LNCaP clone FGC (cell line): ENCODE measurements around the gene AZIN2.
A peak's percentile ranks its signal among the peaks of the same experiment; 100 is the strongest.

Source experiments
- DNase-seq: peaks from one replicate; pipeline ENCODE4 v3.0.0-alpha.2; 2011; ENCODE audit warnings: low read depth
- H3K4me3 ChIP-seq: 2 replicates; pipeline ENCODE4 v1.5.1; 2011; ENCODE audit warnings: mild to moderate bottlenecking, low read depth, low read length, control low read depth
- TF ChIP-seq, protein P1 (sequence below): IDR thresholded peaks from 2 replicates; pipeline ENCODE4 v1.5.1; 2012; ENCODE audit warnings: mild to moderate bottlenecking; ENCODE audit not compliant: control insufficient read depth, insufficient read depth; ENCODE audit errors: extremely low read depth

AZIN2 gene

GRCh38 chr1:33147275-33147996 is 66.5 kb downstream of the AZIN2 start:
- TF ChIP-seq, protein P1, sequence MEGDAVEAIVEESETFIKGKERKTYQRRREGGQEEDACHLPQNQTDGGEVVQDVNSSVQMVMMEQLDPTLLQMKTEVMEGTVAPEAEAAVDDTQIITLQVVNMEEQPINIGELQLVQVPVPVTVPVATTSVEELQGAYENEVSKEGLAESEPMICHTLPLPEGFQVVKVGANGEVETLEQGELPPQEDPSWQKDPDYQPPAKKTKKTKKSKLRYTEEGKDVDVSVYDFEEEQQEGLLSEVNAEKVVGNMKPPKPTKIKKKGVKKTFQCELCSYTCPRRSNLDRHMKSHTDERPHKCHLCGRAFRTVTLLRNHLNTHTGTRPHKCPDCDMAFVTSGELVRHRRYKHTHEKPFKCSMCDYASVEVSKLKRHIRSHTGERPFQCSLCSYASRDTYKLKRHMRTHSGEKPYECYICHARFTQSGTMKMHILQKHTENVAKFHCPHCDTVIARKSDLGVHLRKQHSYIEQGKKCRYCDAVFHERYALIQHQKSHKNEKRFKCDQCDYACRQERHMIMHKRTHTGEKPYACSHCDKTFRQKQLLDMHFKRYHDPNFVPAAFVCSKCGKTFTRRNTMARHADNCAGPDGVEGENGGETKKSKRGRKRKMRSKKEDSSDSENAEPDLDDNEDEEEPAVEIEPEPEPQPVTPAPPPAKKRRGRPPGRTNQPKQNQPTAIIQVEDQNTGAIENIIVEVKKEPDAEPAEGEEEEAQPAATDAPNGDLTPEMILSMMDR, result no peak
- H3K4me3 ChIP-seq, result no peak overlapping the region
- DNase-seq, result no peak

- no peak overlapping the region for H3K4me3 ChIP-seq
- TF ChIP-seq, protein P1, result 0 out of 2 replicates have a peak, but pooled peaks have one; percentile 22
- no peak for DNase-seq
These were observed 67.0 kb downstream of the AZIN2 start for GRCh38 chr1:33147997-33148314.

DNA sequence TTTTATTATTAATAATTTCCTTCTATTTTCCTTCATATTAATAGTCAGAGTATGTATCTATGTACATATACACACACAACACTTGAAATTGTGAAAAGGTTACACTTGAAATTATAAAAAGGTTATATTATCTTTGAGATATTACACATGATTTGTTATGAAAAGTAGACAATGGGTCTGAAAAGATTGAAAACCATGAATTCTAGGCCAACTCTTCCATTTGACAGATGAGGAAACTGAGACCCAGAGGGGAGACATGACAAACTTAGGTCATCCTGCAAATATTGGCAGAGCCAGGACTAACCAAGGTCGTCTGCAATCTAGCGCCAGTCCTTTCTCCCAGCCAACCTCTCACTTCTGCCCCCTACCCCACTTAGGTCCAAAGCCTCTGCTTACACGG is 67.7 kb downstream of the AZIN2 start:
- no peak overlapping the region for H3K4me3 ChIP-seq
- TF ChIP-seq, protein P1, result no peak
- DNase-seq, result no peak

DNA sequence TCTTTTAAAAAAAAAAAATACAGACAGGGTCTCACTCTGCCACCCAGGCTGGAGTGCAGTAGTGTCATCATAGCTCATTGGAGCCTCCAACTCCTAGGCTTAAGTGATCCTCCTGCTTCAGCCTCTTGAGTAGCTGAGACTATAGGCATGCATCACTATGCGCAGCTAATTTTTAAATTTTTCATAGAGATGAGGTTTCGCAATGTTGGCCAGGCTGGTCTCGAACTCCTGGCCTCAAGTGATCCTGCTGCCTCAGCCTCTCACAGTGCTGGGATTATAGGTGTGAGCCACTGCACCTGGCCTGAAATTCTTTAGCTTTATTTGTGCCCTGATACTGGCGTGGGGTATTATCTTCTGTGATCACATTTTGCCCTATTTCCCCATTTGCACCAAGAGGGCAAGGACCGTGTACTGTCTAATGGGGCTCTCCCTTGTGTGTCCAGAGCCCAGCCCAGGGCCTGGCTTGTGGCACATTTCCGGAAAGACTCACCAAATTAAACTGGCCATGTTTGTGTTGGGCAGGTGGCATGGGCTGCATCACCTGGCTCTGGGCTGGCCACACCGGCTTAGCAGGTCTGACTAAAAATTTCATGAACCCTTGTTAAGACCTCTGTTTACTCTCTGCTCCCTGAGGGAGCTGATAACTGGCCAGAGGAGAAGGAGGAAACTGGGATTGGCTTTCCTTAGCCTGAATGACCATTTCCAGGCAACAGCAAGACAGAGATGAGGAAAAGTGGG is 68.7 kb downstream of the AZIN2 start:
- peak; percentile 99 for DNase-seq
- TF ChIP-seq, protein P1, result no peak
- peak overlapping the region; percentile 25; the same call in 1 of the 2 replicates for H3K4me3 ChIP-seq

GRCh38 chr1:33150522-33150921 is 69.6 kb downstream of the AZIN2 start:
- no peak for DNase-seq
- TF ChIP-seq, protein P1, result no peak
- peak overlapping the region; percentile 25; the same call in 1 of the 2 replicates for H3K4me3 ChIP-seq

- TF ChIP-seq, protein P1, result no peak
- H3K4me3 ChIP-seq, result no peak overlapping the region
- DNase-seq, result no peak
These were observed 70.2 kb downstream of the AZIN2 start for GRCh38 chr1:33151116-33151515.
